Mammary microvascular endothelial cell (primary cell): ENCODE data around the gene OR4A16. TPM values are rescaled to one million over a fixed set of nuclear protein-coding genes. Genes with fewer than 3 reads are reported as not detected.

Experiments used
- total RNA-seq: library from RNA; depleted of rRNA; stranded (reverse); fragments of >200 nt; gene quantifications from 2 replicates; pipeline ENCODE4 v1.2.3, GENCODE V29; 2015

OR4A16 gene
- total RNA-seq: not detected in 2 replicates

GRCh38 chr11:55342901-55343300 is at the start of gene OR4A16:
Gene OR4A16, plus strand, starts transcription at chr11:55343201. Its CDS starts 0 bp downstream, at chr11:55343201.

GRCh38 chr11:55367674-55368073 is 24.7 kb downstream of the OR4A16 start, which contains the start of gene OR4A15:
Gene OR4A15, plus strand, starts transcription at chr11:55367974. Its CDS starts 0 bp downstream, at chr11:55367974.

Other genes starting within 250 kb of the OR4A16 start
- not detected in 2 replicates for gene TRIM48, start 81.0 kb upstream of the OR4A16 start, total RNA-seq
- gene OR4A15, start 24.8 kb downstream of the OR4A16 start, total RNA-seq: not detected in 2 replicates
- gene OR4C15, start 211.3 kb downstream of the OR4A16 start, total RNA-seq: not detected in 2 replicates
- not detected in 2 replicates for gene OR4C16, start 228.9 kb downstream of the OR4A16 start, total RNA-seq